DMS53 (cell line): ENCODE measurements around the gene ATP10A.
"Not testable (repeated sequence)": the region's sequence is repeated elsewhere in the genome, so short reads cannot be mapped to it uniquely, and the experiment has no call there.

Experiments used
- DNase-seq: peaks from one replicate; lab custom pipeline; 2025; lab: John Stamatoyannopoulos, UW

ATP10A gene

GRCh38 chr15:25882466-25882865 lies 19.3 kb upstream of the ATP10A start:
- DNase-seq: no peak

GRCh38 chr15:25880877-25881276 lies 17.8 kb upstream of the ATP10A start:
- not testable (repeated sequence) for DNase-seq

- DNase-seq: no peak
Observed at GRCh38 chr15:25880411-25880810, 17.3 kb upstream of the ATP10A start.

GRCh38 chr15:25879438-25879837 lies 16.3 kb upstream of the ATP10A start:
- no peak for DNase-seq

DNA sequence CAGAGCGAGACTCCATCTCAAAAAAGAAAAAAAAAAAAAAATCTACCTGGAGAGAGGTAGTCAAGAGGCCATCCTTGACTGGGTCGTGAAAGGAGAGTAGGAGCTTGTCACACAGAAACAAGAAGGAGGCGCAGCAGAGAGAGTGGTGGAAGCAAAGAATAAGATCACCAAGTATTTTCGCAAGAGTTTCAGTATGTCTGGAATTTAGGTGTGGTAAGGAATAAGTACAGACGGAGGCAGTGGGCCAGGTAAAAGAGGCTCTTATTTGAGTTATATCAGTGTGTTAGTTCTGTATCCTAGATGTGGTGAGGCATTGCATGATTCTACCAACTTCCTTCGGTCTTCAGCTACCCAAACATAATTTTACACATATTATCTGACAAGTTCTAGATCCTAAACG lies 14.6 kb upstream of the ATP10A start:
- DNase-seq: no peak

DNA sequence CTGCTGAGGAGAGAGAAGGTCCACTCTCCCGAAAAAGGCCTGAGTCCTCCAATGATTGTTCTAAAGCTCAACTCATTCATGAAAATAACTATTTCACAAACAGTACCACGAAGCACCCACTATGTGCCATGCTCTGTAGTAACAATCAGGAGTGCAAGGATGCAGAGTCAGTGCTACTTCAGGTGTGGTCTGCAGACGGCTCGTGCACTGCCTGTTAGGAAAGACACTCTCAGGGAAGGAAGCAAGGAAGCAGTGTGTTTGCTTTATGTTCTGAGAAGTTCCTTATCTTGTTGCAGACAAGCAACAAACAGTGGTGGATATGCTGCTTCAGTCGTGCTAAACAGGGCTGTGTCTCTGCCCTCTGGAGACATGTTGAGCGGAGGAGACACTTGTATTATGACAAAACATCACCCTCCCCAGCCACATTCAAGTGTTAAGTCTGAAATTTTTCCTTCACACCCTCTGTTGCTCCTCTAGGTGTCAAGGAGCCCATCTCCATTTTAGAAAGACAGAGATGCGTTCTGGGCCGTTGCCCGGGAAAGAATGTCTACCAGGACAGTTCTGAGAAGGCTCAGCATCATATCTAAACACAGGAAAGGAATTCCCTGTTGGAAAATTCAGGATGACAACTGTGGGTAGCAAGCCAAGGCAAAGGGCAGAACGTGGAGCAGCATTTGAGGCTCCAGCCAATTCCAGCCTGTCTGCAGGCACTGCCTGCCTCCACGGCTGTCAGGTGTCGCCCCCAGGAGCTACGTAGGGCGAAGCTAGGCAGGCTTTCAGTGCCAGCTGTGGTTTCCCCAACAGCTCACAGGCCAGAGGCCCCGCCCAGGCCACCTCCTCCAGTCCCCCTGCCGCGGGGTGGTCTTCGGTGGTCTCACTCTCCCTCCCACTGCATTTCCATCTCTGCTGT lies 13.4 kb upstream of the ATP10A start:
- no peak for DNase-seq

DNA sequence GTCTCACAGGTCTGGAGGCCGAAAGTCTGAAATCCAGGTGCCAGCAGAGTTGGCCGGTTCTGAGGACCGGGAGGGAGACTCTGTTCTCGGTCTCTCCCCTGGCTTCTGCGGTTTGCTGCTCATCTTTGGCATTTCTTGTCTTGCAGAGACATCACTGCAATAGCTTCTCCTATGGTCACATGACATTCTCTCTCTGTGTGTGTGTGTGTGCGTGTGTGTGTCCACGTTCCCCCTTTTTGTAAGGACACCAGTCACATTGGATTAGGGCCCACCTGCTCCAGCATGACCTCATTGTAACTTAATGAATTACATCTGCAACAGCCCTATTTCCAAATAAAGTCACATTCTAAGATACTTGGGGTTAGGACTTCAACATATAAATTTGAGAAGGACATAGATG lies 12.4 kb upstream of the ATP10A start:
- no peak for DNase-seq

GRCh38 chr15:25874379-25874778 lies 11.3 kb upstream of the ATP10A start:
- no peak for DNase-seq

GRCh38 chr15:25871403-25871802 lies 8.3 kb upstream of the ATP10A start:
- DNase-seq: no peak

- DNase-seq: no peak
Observed at GRCh38 chr15:25870938-25871337, 7.8 kb upstream of the ATP10A start.

DNA sequence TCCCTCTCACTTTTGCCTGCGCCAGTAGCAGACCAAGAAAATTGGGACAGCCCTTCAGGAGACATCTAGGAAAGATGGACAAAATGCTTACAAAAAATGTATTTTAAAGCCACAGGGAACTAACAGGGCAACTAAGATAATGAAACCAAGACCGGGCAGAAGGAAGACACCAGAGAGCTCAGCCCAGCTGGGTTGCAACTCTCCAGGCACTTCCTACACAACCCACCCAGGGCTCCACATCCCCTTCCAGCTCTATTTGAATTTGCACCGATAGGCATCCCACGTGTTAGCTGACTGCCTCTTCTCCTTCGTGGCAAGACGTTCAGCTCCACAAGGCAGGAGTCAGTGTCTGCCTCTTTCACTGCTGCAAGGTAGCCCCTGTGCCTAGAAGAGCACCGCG lies 6.6 kb upstream of the ATP10A start:
- DNase-seq: no peak

DNA sequence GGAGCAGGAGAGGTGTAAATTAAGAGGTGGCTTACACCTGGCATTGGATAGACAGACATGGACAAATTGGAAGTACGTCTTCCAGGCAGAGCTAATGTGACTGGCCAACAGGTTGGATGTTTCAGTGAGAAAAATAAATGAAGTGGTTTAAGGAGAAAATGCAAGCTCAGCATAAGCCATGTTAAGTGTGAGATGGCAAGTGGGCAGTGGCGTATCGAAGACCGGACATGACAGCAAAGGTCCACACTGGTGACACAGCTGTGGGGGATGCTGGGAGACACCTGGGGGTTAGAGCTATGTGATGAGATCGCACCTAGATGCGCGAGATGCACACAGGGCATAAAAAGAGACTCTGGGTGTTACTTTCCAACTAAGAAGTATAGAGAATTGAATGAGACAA lies 3.7 kb upstream of the ATP10A start:
- DNase-seq: no peak

GRCh38 chr15:25866251-25866650 lies 3.1 kb upstream of the ATP10A start:
- DNase-seq: no peak

DNA sequence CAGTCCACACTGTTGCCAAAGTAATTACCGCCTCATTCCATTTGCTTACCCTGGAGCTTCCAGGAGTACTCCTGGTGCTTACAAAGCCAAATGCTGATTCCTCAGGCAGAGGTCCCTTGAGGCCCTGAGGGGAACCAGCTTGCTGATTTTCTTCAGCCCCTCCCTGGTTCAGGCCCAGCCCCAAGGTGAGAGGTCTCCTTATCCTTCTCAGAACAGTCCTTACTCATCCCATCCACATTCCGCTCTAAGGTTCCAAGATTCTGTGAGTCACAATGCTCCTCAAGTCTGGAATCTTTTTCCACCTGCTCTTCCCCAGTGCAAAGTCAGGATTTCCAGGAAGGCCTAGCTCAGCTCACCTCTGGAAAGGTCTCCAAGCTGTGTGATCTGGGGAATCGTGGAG lies 1.8 kb upstream of the ATP10A start:
- DNase-seq: no peak

- no peak for DNase-seq
Observed at GRCh38 chr15:25863968-25864580, 947 bp upstream of the ATP10A start.

GRCh38 chr15:25862472-25863110 lies 536 bp downstream of the ATP10A start:
- DNase-seq: no peak

- no peak for DNase-seq
Observed at GRCh38 chr15:25862071-25862471, 1.1 kb downstream of the ATP10A start.

DNA sequence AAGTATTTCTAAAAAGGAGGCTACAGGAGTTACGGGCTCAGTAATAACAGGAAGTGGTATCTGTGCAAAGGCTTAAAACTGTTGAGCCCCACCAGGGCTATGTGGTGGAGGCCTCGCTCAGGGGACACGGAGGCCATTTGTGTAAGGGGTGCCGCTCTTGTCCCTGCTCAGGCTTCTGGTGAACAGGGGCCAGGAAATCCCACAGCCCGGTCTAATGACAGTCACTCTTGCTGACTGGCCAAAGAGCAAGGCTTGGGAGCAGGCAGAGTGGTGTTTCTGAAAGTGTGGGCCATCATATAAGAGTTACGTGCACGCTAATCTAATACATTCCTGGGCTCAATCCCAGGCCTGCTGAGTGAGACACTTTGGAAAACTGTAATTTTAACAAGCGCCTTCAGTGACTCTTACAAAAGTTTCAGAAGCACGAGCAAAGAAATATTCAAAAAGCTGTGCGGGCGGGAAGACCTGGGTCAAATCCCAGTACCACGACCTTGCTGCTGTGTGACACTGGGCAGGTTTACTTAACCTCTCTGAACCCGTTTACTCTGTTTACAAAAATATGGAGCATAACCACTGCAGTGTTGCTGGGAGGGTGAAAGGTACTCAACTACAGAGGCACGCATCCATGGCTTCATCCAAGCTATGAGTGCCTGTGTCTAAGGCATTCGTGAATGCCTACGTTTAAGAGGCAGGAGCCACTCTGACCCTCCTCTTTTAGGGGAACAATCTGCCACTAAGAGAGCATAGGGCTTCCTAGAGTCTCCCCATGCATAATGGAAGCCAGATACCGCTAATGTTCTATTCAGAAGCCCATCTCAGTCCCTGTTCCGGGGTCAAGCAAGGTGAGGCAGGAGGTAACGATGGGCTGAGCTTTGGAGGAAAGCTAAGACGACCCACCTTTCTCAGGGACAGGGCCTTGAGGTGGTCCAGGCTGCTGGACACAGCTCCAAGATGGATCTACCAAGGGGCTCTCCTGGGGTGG lies 2.0 kb downstream of the ATP10A start:
- DNase-seq: no peak

- no peak for DNase-seq
Observed at GRCh38 chr15:25859838-25860645, 3.1 kb downstream of the ATP10A start.

GRCh38 chr15:25858952-25859760 lies 4.0 kb downstream of the ATP10A start:
- DNase-seq: no peak
